Common myeloid progenitor, CD34-positive (primary cell): ENCODE data around the gene GALNT2.

Experiments
- CTCF ChIA-PET: fragments of 350-600 bp; sonication (Branson Sonifier 250); formaldehyde crosslinking; loops from one replicate; lab custom pipeline; 2021; ENCODE audit warnings: antibody characterized with exemption; lab: Charles Lee
- POLR2A ChIA-PET: fragments of 350-600 bp; sonication (Branson Sonifier 250); formaldehyde crosslinking; loops from one replicate; lab custom pipeline; 2021; ENCODE audit warnings: antibody characterized with exemption; lab: Charles Lee
- DNase-seq, 3 donors: peaks; one replicate each; pipeline versions ENCODE4 v3.0.0 to v3.0.0-alpha.2; 2013
- H3K27ac ChIP-seq, 2 experiments: 1 replicate in 1 of 2; 2 replicates in 1 of 2; pipeline ENCODE4 v1.7.0; 2013; ENCODE audit warnings: inconsistent platforms in 2 of 2, low read length in 2 of 2, mild to moderate bottlenecking in 2 of 2, low read depth in 1 of 2, moderate library complexity in 1 of 2; ENCODE audit not compliant: severe bottlenecking in 2 of 2, insufficient read depth in 1 of 2, poor library complexity in 1 of 2
- H3K27me3 ChIP-seq, 5 experiments: replicated peaks in 2 of 5; 1 replicate in 3 of 5; 2 replicates in 2 of 5; pipeline versions ENCODE4 v1.6.1 to v1.7.0; 2013; ENCODE audit warnings: low read length in 4 of 5, mild to moderate bottlenecking in 2 of 5, moderate library complexity in 2 of 5, inconsistent platforms in 1 of 5; ENCODE audit not compliant: insufficient read depth in 5 of 5, control insufficient read depth in 4 of 5
- H3K36me3 ChIP-seq, 4 experiments: 1 replicate in 2 of 4; 2 replicates in 2 of 4; pipeline versions ENCODE4 v1.6.1 to v1.7.0; 2013; ENCODE audit warnings: low read length in 3 of 4, control low read depth in 1 of 4, mild to moderate bottlenecking in 1 of 4; ENCODE audit not compliant: control insufficient read depth in 4 of 4, insufficient read depth in 4 of 4
- H3K4me1 ChIP-seq, 4 experiments: 1 replicate in 3 of 4; 2 replicates in 1 of 4; pipeline versions ENCODE4 v1.6.1 to v1.7.1; 2013; ENCODE audit warnings: low read length in 3 of 4, mild to moderate bottlenecking in 3 of 4, control low read depth in 1 of 4, inconsistent platforms in 1 of 4, moderate library complexity in 1 of 4; ENCODE audit not compliant: control insufficient read depth in 4 of 4, insufficient read depth in 4 of 4; ENCODE audit errors: control extremely low read depth in 1 of 4
- H3K4me3 ChIP-seq, 7 experiments: 1 replicate in 4 of 7; 2 replicates in 3 of 7; pipeline versions ENCODE4 v1.5.1 to v1.7.0; 2013; ENCODE audit warnings: mild to moderate bottlenecking in 7 of 7, low read length in 6 of 7, moderate library complexity in 6 of 7, inconsistent platforms in 2 of 7, low read depth in 2 of 7, control low read depth in 1 of 7; ENCODE audit not compliant: insufficient read depth in 4 of 7, control insufficient read depth in 1 of 7; ENCODE audit errors: extremely low read depth in 1 of 7
- H3K9me3 ChIP-seq, 5 experiments: 1 replicate in 4 of 5; 2 replicates in 1 of 5; pipeline versions ENCODE4 v1.6.1 to v1.7.1; 2013; ENCODE audit warnings: low read length in 4 of 5, mild to moderate bottlenecking in 2 of 5, inconsistent platforms in 1 of 5, low read depth in 1 of 5, moderate library complexity in 1 of 5; ENCODE audit not compliant: control insufficient read depth in 4 of 5, insufficient read depth in 2 of 5; ENCODE audit errors: control extremely low read depth in 1 of 5
- WGBS: methylation state at CpG from one replicate; pipeline ENCODE4 v1.1.5; 2013; ENCODE audit not compliant: insufficient coverage; 5-methylcytosine and 5-hydroxymethylcytosine counted together

The GALNT2 gene

DNA sequence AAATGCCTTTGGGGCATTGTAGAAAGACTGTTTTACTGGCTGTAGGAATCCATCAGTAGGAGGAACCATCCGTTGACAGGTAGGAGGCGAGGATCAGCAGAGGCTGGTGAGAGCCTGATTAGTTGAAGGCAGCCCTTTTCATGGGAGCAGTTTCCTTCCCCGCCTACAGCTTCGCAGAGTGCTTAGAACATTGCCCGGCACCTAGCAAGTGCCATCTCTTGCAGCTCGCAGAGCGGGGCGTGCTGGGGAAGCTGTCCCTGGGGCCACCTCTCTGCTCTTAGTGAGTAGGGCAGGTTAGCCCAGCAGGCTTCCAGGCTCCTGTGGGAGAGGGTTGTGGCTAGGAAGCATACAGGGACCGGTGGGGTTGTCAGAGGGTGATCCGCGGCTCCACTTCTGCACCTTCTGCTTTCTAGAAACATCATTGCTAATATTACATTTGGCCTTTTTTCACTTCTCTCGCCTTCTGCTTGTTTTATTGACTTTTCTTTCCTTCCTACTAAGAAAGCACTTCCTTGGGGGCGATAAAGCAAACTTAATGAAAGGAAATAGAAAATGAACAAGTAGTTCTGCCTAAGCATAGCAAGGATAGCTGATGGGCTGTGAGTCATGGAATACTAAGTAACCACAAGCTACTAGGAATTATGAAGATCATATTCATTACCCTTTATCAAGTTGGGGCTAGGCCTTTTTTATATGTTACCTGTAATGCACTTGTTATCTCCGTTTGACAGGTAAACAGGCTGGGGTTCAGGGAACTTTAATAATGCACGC lies 176.7 kb downstream of the GALNT2 start:
- H3K27me3 ChIP-seq: no peaks in the 10 kb centered on the region
- H3K4me1 ChIP-seq: no peaks in the 10 kb centered on the region
- DNase-seq: no peak
- 98% methylated on average over 9 of the region's 15 CpGs for whole genome bisulfite sequencing
- POLR2A ChIA-PET: no interaction called here
- peaks cover 12 to 65% (median 43%) of the 10 kb centered on the region in 4 experiments for H3K36me3 ChIP-seq
- no peak overlapping the region for H3K4me3 ChIP-seq
- no peak overlapping the region for H3K27ac ChIP-seq
- CTCF ChIA-PET: interaction anchor here (1.5 kb wide), 1 partner anchor 24 kb away, joined by 3 read pairs; no protein-coding TSS in a partner anchor
- peaks cover 0 to 10% (median 3%) of the 10 kb centered on the region in 5 experiments for H3K9me3 ChIP-seq

DNA sequence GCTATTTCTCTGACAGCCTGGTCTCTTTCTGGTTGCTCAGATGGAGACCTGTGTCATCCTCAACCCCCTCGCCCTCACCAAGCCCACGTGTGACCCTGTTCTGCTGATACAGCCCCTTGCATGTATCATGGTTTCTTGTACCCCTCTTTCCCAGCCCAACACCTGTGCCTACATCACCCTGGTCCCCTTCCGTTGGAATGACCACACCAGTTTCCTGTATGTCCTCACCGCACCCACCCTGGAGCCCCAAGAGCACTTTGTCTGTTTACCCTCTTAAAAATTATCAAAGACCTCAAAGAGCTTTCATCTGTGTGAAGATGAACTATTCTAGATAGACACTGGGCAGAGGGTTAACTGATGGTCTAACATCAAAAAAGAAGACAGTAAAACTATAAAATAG lies 179.5 kb downstream of the GALNT2 start:
- CTCF ChIA-PET: interaction anchor here (1.2 kb wide), 1 partner anchor 64 kb away, joined by 4 read pairs; no protein-coding TSS in a partner anchor
- Histone ChIP-seq H3K36me3 (peaks cover 10 to 82% (median 54%) of the 10 kb centered on the region in 4 experiments), H3K4me1 (no peaks in the 10 kb centered on the region), H3K27ac (no peak overlapping the region), H3K27me3 (no peaks in the 10 kb centered on the region), H3K4me3 (no peak overlapping the region), H3K9me3 (peaks cover 0 to 3% (median 0%) of the 10 kb centered on the region in 5 experiments)
- DNase-seq: no peak
- WGBS: 97% methylated on average over 3 of the region's 4 CpGs
- POLR2A ChIA-PET: no interaction called here

DNA sequence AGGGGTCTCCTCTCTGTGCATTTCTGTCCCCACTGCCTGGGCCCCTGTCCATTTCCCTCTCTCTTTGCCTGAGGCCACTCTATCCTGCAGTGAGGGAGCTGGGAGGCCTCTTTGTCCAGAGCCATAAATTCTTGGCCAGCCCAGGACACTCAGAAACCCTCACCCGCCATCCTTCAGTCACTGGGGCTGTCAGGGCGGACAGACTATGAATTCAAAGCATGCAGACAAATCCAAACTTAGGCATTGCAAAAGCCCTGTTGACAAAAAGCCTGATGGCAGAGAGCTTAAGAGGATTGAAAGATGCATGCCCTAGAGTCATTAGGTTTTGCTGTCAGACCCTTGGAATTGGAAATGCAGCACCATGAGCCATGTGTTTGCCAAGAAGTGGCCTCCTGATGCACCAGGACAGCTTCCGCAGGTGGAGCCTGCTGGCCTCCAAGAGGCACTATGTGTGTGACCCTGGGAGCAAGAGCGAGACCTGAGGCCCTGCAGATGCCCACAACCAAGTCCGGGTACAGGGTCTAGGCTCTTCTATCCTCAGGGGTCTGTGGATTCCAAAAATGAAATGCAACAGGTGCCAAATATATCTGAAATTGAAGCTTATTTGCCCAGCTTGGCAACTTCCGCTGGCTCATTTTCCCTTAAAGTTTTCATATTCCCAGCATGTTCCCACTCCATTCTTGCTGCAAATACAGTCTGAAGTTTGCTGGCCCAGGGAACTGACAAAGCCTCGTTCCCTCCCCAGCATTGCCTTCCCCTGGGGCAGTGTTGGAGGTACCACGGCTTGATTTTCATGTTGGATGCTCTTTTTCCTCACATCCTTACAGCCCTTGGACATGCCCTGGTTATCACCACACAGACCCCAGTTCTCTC lies 181.2 kb downstream of the GALNT2 start:
- ChIA-PET POLR2A (no interaction called here), CTCF (interaction anchor here (0.9 to 1.7 kb wide), 3 partner anchors 33 to 62 kb away, joined by 3 to 6 read pairs (median 4); no protein-coding TSS in a partner anchor)
- H3K4me3 ChIP-seq: no peak overlapping the region
- H3K27me3 ChIP-seq: no peaks in the 10 kb centered on the region
- no peak overlapping the region for H3K27ac ChIP-seq
- no peaks in the 10 kb centered on the region for H3K4me1 ChIP-seq
- WGBS: 97% methylated on average over 7 of the region's 8 CpGs
- H3K9me3 ChIP-seq: no peaks in the 10 kb centered on the region
- no peak for DNase-seq
- H3K36me3 ChIP-seq: peaks cover 13 to 81% (median 60%) of the 10 kb centered on the region in 4 experiments

DNA sequence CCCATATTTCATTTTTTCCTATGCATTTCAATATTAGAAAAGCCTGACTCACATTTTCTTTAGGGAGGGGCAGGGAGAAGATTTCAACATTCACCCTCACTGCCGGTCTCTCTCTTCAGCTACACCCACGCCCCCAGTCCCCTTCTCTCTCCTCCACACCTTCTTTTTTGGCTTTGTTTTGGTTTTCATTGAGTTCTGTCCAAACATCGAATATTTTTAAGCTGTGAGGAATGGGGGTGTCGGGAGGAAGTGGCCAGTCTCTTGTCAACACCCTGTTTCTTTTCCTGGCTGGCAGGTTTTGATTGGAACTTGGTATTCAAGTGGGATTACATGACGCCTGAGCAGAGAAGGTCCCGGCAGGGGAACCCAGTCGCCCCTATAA lies 181.8 kb downstream of the GALNT2 start:
- ChIA-PET CTCF (interaction anchor here (1.5 to 1.7 kb wide), 2 partner anchors 12 to 61 kb away, joined by 3 to 6 read pairs; no protein-coding TSS in a partner anchor), POLR2A (no interaction called here)
- H3K4me3 ChIP-seq: no peak overlapping the region
- no peaks in the 10 kb centered on the region for H3K9me3 ChIP-seq
- peaks cover 13 to 82% (median 58%) of the 10 kb centered on the region in 4 experiments for H3K36me3 ChIP-seq
- no peaks in the 10 kb centered on the region for H3K27me3 ChIP-seq
- no peak overlapping the region for H3K27ac ChIP-seq
- H3K4me1 ChIP-seq: no peaks in the 10 kb centered on the region
- no peak for DNase-seq
- 100% methylated on average over 7 of the region's 7 CpGs for WGBS

GRCh38 chr1:230249695-230250480 lies 182.8 kb downstream of the GALNT2 start:
- 98% methylated on average over 10 of the region's 11 CpGs for WGBS
- H3K36me3 ChIP-seq: peaks cover 10 to 86% (median 56%) of the 10 kb centered on the region in 4 experiments
- H3K27ac ChIP-seq: no peak overlapping the region
- H3K4me1 ChIP-seq: no peaks in the 10 kb centered on the region
- POLR2A ChIA-PET: no interaction called here
- no peak for DNase-seq
- no peaks in the 10 kb centered on the region for H3K27me3 ChIP-seq
- no peaks in the 10 kb centered on the region for H3K9me3 ChIP-seq
- CTCF ChIA-PET: interaction anchor here (0.5 to 1.7 kb wide), 4 partner anchors 13 to 272 kb away, joined by 3 to 6 read pairs (median 3); no protein-coding TSS in a partner anchor
- H3K4me3 ChIP-seq: no peak overlapping the region

DNA sequence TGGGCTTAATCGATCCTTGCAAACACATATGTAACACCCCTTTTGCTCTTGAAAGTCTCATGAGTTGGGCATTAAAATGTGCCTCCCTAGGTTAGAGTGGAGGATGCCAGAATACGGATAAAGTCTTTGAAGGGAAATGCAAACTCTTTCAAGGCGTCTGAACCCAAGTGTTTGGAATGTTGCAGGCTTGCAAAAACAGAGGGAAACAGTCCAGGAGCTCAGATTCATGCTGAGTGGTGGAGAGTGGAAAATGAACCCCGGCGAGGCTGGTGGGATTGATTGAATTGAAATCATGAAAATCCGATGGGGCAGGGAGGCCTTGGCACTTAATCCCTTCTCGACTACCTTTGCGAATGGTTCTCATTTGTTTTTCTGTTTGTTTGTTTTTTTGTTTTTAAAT lies 183.6 kb downstream of the GALNT2 start:
- H3K27me3 ChIP-seq: no peaks in the 10 kb centered on the region
- H3K36me3 ChIP-seq: peaks cover 9 to 89% (median 60%) of the 10 kb centered on the region in 4 experiments
- ChIA-PET POLR2A (no interaction called here), CTCF (interaction anchor here (1.7 kb wide), 1 partner anchor 28 kb away, joined by 3 read pairs; no protein-coding TSS in a partner anchor)
- no peaks in the 10 kb centered on the region for H3K4me1 ChIP-seq
- no peak overlapping the region for H3K4me3 ChIP-seq
- no peak overlapping the region for H3K27ac ChIP-seq
- no peaks in the 10 kb centered on the region for H3K9me3 ChIP-seq
- WGBS: 97% methylated on average over 6 of the region's 8 CpGs
- no peak for DNase-seq
